Measurements from ENCODE around the gene UPK3A. TPM values are rescaled to one million over a fixed set of nuclear protein-coding genes. Genes with fewer than 3 reads are reported as not detected.
"Not testable (repeated sequence)": the region's sequence is repeated elsewhere in the genome, so short reads cannot be mapped to it uniquely, and the experiment has no call there.

The UPK3A gene
- total RNA-seq, 1 donor: not detected

GRCh38 chr22:45292731-45293442 is 8.1 kb downstream of the UPK3A start:
- H3K79me2 ChIP-seq (ENCODE audit: insufficient read depth, low read length): no peaks in the 10 kb centered on the region
- TF ChIP-seq, protein P1, sequence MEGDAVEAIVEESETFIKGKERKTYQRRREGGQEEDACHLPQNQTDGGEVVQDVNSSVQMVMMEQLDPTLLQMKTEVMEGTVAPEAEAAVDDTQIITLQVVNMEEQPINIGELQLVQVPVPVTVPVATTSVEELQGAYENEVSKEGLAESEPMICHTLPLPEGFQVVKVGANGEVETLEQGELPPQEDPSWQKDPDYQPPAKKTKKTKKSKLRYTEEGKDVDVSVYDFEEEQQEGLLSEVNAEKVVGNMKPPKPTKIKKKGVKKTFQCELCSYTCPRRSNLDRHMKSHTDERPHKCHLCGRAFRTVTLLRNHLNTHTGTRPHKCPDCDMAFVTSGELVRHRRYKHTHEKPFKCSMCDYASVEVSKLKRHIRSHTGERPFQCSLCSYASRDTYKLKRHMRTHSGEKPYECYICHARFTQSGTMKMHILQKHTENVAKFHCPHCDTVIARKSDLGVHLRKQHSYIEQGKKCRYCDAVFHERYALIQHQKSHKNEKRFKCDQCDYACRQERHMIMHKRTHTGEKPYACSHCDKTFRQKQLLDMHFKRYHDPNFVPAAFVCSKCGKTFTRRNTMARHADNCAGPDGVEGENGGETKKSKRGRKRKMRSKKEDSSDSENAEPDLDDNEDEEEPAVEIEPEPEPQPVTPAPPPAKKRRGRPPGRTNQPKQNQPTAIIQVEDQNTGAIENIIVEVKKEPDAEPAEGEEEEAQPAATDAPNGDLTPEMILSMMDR (IDR thresholded peaks at IDR 0.05; ENCODE audit: extremely low read depth, low read depth, low read length): no peak
- no peaks in the 10 kb centered on the region for H3K9me3 ChIP-seq (ENCODE audit: low read depth, low read length)
- H3K27me3 ChIP-seq (ENCODE audit: insufficient read depth, low read length): no peaks in the 10 kb centered on the region
- H3K36me3 ChIP-seq (ENCODE audit: insufficient read depth, low read length): no peaks in the 10 kb centered on the region
- H3K27ac ChIP-seq (ENCODE audit: low read depth, low read length): no peak overlapping the region
- peak; percentile 80 for DNase-seq (ENCODE audit: insufficient read length, low spot score, missing footprints)
- H2AFZ ChIP-seq (ENCODE audit: low read length): no peak overlapping the region
- no peaks in the 10 kb centered on the region for H4K20me1 ChIP-seq (ENCODE audit: insufficient read depth, low read length)
- no peak overlapping the region for H3K4me2 ChIP-seq (ENCODE audit: insufficient read depth, low read length)
- H3K4me3 ChIP-seq (ENCODE audit: insufficient read depth, low read length): no peak overlapping the region
- H3K4me1 ChIP-seq (ENCODE audit: insufficient read depth, low read length): peaks cover 10% of the 10 kb centered on the region

DNA sequence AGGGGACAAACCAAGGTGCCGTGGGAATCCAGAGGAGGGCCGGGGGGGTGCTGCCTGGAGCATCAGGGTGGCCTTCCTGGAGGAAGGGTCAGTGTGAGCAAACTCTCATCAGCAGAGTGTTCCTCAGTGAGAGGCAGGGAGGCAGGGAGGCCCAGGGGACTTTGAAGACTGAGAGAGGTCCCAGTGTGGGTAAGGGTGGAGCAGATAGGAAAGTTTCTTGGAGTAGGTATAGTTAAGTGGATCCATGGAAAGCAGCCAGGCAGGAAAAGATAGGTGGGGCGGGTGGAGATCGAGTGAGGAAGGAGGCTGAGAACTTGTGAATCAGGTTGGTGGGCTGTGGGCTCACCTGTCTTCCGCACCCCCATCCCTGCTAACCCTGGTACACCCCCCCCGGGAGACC is 9.3 kb downstream of the UPK3A start:
- Histone ChIP-seq H4K20me1 (ENCODE audit: insufficient read depth, low read length) (no peaks in the 10 kb centered on the region), H3K79me2 (ENCODE audit: insufficient read depth, low read length) (no peaks in the 10 kb centered on the region), H3K4me2 (ENCODE audit: insufficient read depth, low read length) (no peak overlapping the region)

GRCh38 chr22:45295004-45295403 is 10.3 kb downstream of the UPK3A start:
- H3K27me3 ChIP-seq (ENCODE audit: insufficient read depth, low read length); H2AFZ ChIP-seq (ENCODE audit: low read length); H3K9me3 ChIP-seq (ENCODE audit: low read depth, low read length); H3K36me3 ChIP-seq (ENCODE audit: insufficient read depth, low read length); H3K4me3 ChIP-seq (ENCODE audit: insufficient read depth, low read length); H3K27ac ChIP-seq (ENCODE audit: low read depth, low read length); DNase-seq (ENCODE audit: insufficient read length, low spot score, missing footprints); H4K20me1 ChIP-seq (ENCODE audit: insufficient read depth, low read length); H3K79me2 ChIP-seq (ENCODE audit: insufficient read depth, low read length); H3K4me2 ChIP-seq (ENCODE audit: insufficient read depth, low read length); H3K4me1 ChIP-seq (ENCODE audit: insufficient read depth, low read length): not testable (repeated sequence)

More for the DNA sequence above, 9.3 kb downstream of the UPK3A start:
- peaks cover 10% of the 10 kb centered on the region for H3K4me1 ChIP-seq (ENCODE audit: insufficient read depth, low read length)
- TF ChIP-seq, protein P1 (IDR thresholded peaks at IDR 0.05; ENCODE audit: extremely low read depth, low read depth, low read length): no peak
- peak; percentile 41 for DNase-seq (ENCODE audit: insufficient read length, low spot score, missing footprints)
- no peaks in the 10 kb centered on the region for H3K27me3 ChIP-seq (ENCODE audit: insufficient read depth, low read length)
- H3K4me3 ChIP-seq (ENCODE audit: insufficient read depth, low read length): no peak overlapping the region
- H2AFZ ChIP-seq (ENCODE audit: low read length): no peak overlapping the region
- H3K9me3 ChIP-seq (ENCODE audit: low read depth, low read length): no peaks in the 10 kb centered on the region
- H3K36me3 ChIP-seq (ENCODE audit: insufficient read depth, low read length): no peaks in the 10 kb centered on the region
- H3K27ac ChIP-seq (ENCODE audit: low read depth, low read length): no peak overlapping the region

DNA sequence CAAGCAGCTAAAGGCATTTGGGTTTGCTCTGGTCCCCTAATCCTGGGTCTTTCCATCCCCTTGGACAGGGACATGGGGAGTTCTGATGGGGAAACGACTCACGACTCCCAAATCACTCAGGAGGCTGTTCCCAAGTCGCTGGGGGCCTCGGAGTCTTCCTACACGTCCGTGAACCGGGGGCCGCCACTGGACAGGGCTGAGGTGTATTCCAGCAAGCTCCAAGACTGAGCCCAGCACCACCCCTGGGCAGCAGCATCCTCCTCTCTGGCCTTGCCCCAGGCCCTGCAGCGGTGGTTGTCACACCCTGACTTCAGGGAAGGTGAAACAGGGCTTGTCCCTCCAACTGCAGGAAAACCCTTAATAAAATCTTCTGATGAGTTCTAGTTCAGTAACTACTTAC is 10.7 kb downstream of the UPK3A start:
- no peaks in the 10 kb centered on the region for H3K79me2 ChIP-seq (ENCODE audit: insufficient read depth, low read length)
- H3K4me3 ChIP-seq (ENCODE audit: insufficient read depth, low read length): no peak overlapping the region
- no peaks in the 10 kb centered on the region for H4K20me1 ChIP-seq (ENCODE audit: insufficient read depth, low read length)
- no peak overlapping the region for H3K4me2 ChIP-seq (ENCODE audit: insufficient read depth, low read length)
- peaks cover 6% of the 10 kb centered on the region for H3K4me1 ChIP-seq (ENCODE audit: insufficient read depth, low read length)
- H2AFZ ChIP-seq (ENCODE audit: low read length): no peak overlapping the region
- H3K27ac ChIP-seq (ENCODE audit: low read depth, low read length): no peak overlapping the region
- no peaks in the 10 kb centered on the region for H3K27me3 ChIP-seq (ENCODE audit: insufficient read depth, low read length)
- peak; percentile 72 for DNase-seq (ENCODE audit: insufficient read length, low spot score, missing footprints)
- no peaks in the 10 kb centered on the region for H3K36me3 ChIP-seq (ENCODE audit: insufficient read depth, low read length)
- H3K9me3 ChIP-seq (ENCODE audit: low read depth, low read length): no peaks in the 10 kb centered on the region
- TF ChIP-seq, protein P1 (IDR thresholded peaks at IDR 0.05; ENCODE audit: extremely low read depth, low read depth, low read length): no peak

Measured in osteoblast (primary cell).